GM18907 (cell line): ENCODE measurements around the gene RIPPLY1.
"Not testable (repeated sequence)": the region's sequence is repeated elsewhere in the genome, so short reads cannot be mapped to it uniquely, and the experiment has no call there.

Experiments
- ATAC-seq: cut with Tn5 transposase; IDR thresholded peaks from one replicate; pipeline ENCODE4 v1.9.1; 2021; ENCODE audit warnings: mild to moderate bottlenecking, moderate library complexity; ENCODE audit not compliant: unreplicated experiment

The RIPPLY1 gene

GRCh38 chrX:106917830-106918500, 14.8 kb upstream of the RIPPLY1 start:
- ATAC-seq = peak; percentile 82

GRCh38 chrX:106912864-106913263, 9.7 kb upstream of the RIPPLY1 start:
- ATAC-seq = no peak

- ATAC-seq = no peak
These were observed 3.2 kb upstream of the RIPPLY1 start for GRCh38 chrX:106906361-106906760.

- ATAC-seq = no peak
These were observed 2.0 kb upstream of the RIPPLY1 start for GRCh38 chrX:106905064-106905708.

- ATAC-seq = no peak
These were observed 851 bp upstream of the RIPPLY1 start for GRCh38 chrX:106903856-106904528.

GRCh38 chrX:106902684-106903083, 457 bp downstream of the RIPPLY1 start:
- no peak for ATAC-seq

- ATAC-seq = no peak
These were observed 1.3 kb downstream of the RIPPLY1 start for GRCh38 chrX:106901781-106902219.

GRCh38 chrX:106901341-106901740, 1.8 kb downstream of the RIPPLY1 start:
- ATAC-seq = no peak

- no peak for ATAC-seq
These were observed 3.3 kb downstream of the RIPPLY1 start for GRCh38 chrX:106899841-106900240.

GRCh38 chrX:106899276-106899675, 3.9 kb downstream of the RIPPLY1 start:
- ATAC-seq = no peak

GRCh38 chrX:106898462-106898861, 4.7 kb downstream of the RIPPLY1 start:
- ATAC-seq = peak; percentile 80

- ATAC-seq = no peak
These were observed 5.9 kb downstream of the RIPPLY1 start for GRCh38 chrX:106897259-106897658.

- no peak for ATAC-seq
These were observed 8.1 kb downstream of the RIPPLY1 start for GRCh38 chrX:106894978-106895452.

GRCh38 chrX:106894392-106894909, 8.7 kb downstream of the RIPPLY1 start:
- ATAC-seq = peak; percentile 81

- no peak for ATAC-seq
These were observed 11.2 kb downstream of the RIPPLY1 start for GRCh38 chrX:106891762-106892460.

- no peak for ATAC-seq
These were observed 13.7 kb downstream of the RIPPLY1 start for GRCh38 chrX:106889468-106889867.

- no peak for ATAC-seq
These were observed 28.0 kb downstream of the RIPPLY1 start for GRCh38 chrX:106875151-106875550.

- no peak for ATAC-seq
These were observed 29.1 kb downstream of the RIPPLY1 start for GRCh38 chrX:106874075-106874474.

GRCh38 chrX:106872796-106873195, 30.3 kb downstream of the RIPPLY1 start:
- ATAC-seq = not testable (repeated sequence)

- ATAC-seq = no peak
These were observed 39.4 kb downstream of the RIPPLY1 start for GRCh38 chrX:106863697-106864096.
